CD4-positive, alpha-beta T cell treated with Interleukin-12 subunit alpha and Interleukin-12 subunit beta, for 1 hour (primary cell): ENCODE measurements around the gene GNG7.
"Not testable (repeated sequence)": the region's sequence is repeated elsewhere in the genome, so short reads cannot be mapped to it uniquely, and the experiment has no call there.

Source experiments
- DNase-seq: peaks from one replicate; pipeline ENCODE4 v3.0.0-alpha.2; 2020

Gene GNG7

DNA sequence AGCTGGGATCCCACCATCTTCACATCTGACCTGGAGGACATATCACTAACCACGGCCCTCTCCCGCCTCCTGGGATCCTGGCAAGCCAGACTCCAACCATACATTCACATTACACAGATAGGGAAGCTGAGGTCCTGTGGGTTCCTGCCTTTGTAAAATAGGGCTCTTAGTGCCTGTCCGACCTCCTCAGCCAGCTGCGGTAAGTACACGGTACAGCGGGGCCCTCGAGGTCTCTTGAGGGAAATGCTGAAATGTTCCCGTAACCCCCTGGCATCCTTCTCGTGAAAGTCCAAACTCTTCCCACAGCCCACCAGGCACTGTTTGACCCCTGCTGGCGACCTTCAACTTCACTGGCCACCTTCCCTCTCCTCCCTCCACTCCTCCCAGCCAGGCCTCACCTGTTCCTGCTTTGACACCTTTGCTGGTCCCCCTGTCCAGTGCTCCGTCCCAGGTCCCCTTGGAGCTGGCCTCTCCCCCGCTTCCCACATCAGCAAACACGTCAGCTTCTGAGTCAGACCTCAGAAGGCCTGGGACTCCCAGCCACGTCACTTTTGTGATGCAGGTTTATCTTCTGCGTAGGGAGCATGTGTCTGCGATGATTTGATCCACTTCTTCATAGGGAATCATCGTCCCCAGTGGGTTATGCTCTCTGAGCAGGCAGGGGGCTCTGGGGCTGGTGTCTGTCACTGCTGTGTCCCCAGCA lies 8.8 kb upstream of the GNG7 start:
- DNase-seq: no peak

DNA sequence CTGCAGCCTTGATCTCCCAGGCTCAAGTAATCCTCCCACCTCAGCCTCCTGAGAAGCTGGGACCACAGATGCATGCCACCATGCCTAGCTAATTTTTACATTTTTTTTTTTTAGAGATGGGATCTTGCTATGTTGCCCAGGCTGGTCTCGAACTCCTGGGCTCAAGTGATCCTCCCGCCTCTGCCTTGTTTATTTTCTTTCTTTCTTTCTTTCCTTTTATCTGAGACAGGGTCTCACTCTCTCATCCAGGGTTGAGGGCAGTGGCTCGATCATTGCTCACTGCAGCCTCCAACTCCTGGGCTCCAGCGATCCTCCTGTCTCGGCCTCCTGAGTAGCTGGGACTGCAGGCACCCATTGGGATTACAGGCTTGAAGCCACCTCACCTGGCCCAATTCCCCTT lies 3.8 kb upstream of the GNG7 start:
- DNase-seq: no peak

DNA sequence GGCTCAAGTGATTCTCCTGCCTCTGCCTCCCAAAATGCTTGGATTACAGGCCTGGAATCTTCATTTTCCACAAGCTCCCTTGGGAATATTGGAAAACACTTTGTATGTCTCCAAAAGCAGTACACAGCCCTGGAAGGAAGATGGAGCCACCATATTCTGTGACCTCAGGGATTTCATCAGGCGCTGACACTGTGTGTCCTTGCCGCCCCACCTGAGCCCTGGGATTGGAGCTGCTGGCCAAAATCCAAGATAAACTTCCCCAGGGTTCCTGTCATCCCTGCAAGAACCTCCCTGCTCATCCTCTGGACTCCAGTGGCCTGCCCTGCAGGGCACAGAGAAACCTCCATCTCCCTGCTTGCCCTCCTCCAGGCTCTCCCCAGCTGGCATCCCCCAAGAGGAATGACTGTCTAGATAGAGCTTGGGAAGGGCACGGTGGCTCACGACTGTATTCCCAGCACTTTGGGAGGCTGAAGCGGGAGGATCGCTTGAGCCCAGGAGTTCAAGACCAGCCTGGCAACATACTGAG lies 1.3 kb upstream of the GNG7 start:
- no peak for DNase-seq

DNA sequence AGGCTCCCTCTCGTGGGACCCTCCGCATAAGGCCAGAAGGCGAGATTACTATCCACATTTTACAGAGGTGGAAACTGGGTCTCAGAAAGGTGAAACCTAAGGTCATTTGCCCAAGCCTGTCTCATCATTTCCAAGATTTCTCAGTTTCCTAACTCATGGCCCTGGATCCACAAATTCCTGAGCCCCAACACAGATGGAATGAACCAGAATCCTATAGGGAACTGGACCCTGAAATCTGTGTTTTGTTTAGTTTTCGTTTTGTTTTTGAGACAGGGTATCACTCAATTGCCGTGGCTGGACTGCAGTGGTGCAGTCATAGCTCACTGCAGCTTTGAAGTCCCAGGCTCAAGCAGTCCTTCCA lies 563 bp upstream of the GNG7 start:
- DNase-seq: no peak

DNA sequence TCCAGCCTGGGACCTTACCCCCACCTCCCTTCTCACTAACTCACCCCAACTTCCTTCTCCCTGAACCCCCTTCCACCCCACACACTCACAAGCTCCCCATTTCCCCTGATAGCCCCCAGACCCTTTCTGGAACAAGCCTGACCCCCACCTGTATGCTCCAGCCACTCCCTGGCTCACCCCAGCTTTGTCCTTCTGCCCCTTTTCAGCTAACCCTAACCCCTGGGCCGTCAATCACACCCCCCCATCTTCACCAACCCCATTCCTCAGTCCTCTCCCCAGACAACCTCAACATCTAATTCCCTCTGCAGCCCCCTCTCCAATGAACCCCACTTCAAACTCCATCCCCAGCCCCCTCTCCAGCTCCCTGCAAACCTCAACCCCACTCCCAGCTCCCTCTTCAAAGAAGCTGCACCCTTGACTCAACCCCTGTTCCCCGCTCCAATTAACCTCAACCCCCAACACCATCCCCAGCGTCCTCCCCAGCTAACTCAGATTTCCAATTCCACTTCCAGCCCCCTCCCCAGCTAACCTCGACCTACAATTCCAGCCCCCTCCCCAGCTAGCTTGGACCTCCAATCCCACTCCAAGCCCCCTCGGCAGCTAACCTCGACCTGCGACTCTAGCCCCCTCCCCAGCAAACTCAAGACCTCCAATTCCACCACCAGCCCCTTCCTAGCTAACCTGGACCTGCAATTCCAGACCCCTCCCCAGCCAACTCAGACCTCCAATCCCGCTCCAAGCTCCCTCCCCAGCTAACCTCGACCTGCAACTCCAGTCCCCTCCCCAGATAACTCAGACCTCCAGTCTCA lies 929 bp downstream of the GNG7 start:
- DNase-seq: no peak

DNA sequence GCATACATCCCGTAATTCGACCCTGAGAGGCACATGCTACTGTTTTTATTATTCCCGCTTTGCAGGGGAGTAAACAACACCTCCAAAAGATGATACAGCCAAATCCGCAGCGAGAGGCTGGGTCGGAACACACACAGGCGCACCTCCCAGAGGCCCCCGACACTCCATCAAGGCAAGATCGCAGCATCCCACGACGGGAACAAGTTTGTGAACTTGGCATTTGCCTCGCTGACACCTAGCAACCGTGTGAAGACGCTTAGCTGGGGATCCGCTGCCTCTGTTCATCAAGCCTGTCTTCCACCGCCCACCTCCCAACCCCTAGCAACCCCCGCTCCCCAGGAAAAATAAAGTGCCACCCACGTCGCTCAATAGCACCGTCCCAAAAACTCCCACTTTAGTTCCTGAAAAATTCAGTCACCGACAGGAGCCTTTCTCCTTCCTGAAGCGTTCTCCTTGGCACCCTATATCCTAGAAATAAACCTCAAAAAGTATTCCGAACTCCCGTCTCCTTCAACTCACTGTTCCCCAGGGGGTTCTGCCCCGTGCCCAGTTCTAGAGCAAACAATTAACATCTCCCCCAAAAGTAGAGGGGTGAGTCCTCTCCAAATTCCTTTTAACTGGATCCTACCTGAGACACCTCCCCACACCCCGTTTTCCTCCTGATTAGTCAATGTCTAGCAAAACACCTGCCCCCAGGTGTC lies 1.7 kb downstream of the GNG7 start:
- DNase-seq: no peak

DNA sequence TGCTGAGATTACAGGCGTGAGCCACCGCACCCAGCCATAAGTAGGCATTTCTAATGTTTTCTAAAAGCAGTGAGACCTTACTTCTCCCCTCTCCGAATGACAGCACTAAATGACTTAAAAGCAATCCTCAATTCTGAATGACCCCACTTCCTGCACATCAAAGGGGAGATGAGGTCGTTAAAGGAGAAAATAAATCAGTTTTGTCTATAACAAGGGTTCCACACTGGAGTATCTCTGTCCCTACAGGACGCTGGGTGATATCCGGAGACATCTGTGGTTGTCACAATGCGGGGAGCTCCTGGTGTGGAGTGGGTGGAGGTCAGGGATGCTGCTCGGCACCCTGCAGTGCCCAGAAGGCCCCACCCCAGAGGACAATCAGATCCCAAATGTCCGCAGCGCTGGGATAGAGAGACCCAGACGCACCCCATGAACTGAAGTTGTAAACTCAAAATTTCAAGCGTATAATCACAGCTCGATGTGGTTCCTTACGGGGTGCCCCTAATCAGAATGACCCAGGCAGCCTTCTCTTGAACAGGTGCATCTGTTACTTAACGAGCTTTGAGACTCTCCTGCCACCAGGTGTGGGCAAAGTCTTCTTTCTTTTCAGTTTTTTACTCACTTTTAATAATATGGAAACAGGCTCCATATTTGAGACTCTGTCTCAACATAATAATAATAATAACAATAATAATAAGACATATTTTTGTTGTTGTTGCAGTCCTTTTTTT lies 2.9 kb downstream of the GNG7 start:
- no peak for DNase-seq

DNA sequence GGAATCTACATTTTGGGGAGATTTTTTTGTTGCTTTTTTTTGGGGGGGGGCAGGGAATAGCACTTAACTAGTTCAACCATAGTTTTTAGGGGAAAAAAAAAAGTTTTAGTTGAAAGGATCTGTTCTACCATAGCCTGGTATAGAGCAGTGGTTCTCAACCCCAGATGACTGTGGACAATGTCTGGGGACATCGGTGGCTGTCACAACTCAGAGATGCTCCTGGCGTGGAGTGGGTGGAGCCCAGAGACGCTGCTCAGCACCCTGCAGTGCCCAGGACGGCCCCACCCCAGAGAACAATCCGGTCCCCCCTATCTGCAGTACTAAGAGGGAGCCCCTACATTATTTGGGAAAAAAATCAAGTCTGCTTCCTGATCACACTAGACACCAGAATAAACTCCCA lies 8.3 kb downstream of the GNG7 start:
- DNase-seq: no peak

DNA sequence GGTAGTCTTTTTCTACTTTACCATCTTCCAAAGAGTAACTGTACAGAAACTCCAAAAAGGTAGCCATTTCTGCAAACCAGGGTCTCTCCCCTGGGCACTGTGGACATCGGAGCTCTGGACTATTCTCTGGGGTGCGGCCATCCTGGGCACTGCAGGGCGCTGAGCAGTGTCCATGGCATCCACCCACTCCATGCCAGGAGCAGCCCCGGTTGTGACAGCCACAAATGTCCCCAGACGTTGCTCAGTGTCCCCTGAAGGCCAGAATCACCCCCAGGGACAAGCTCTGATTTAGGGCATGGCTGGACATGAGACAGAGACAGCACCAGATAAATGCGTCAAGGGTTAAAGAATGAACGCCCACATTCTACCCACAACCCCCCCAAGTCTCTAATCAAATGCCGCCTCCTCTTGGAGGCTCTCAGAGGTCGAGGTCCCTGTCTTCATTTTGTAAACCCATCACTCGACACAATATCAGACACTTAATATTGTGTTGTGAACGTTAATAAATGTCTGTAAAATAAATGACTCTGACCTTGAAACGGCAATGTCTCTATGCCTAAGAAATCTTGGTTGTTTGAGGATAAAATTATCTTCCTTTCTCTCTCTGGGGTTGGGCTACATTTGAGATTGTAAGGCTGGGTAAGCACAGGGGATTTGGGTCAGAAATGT lies 8.9 kb downstream of the GNG7 start:
- DNase-seq: no peak

DNA sequence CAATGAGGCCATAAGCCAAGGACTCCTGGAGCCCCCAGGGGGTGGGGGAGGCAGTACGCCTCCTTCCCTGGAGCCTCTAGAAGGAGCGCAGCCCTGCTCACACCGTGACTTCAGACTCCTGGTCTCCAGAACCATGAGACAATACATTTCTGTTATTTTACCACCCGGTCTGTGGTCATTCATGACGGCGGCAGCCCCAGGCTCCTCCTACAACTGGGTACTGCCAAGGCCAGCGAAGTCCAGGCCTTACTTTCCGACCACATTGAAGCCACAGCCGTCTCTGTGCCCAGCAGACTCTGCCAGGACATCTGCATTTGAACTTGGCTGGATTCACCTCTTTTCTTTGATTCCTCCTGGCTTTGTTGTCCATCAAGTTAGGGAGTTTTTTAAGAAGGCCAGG lies 10.5 kb downstream of the GNG7 start:
- no peak for DNase-seq

DNA sequence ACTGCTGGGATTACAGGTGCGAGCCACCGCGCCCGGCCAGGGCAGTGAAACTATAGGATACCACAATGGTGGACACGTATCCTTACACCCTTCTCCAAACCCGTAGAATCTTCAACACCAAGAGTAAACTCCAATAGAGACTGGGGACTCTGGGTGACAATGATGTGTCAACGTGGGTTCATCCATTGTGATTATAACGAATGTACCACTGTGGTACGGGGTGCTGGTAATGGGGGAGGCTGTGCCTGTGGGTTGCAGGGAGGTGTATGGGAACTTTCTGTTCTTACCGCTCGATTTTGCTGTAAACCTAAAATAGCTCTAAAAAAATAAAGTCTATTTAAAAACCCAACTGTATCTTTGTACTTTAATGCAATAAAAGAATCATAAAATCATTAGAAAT lies 11.6 kb downstream of the GNG7 start:
- no peak for DNase-seq

DNA sequence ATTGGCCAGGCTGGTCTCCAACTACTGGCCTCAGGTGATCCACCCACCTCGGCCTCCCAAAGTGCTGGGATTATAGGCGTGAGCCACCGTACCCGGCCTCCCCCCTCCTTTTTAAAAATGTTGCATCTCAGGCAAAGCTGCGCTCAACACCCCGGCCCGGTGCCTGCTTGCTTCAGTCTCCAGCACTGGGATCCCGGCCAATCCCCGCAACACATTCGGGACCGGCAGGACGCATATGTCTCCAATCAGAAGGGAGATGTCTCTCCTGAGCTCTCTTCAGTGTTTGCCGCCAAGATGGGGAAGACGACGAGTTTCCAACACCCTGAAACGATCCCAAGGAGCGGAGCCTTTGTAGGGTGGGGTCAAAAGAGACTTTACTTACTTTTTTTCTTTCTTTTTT lies 16.1 kb downstream of the GNG7 start:
- DNase-seq: no peak

DNA sequence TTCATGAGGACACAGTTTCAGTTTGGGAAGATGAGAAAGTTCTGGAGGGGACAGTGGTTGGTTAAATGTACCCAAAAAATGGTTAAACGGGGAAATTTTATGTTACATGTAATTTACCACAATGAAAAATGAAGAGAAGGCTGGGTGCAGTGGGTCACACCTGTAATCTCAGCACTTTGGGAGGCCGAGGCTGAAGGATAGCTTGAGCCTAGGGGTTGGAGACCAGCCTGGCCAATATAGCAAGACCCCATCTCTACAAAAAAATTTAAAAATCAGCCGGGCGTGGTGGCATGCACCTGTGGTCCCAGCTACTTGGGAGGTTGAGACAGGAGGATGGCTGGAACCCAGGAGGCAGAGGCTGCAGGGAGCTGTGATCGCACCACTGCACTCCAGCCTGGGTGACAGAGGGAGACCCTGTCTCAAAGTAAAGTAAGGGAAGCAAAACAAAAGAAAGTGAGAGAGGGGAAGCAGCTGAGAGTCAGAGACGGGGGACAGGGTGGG lies 17.2 kb downstream of the GNG7 start:
- DNase-seq: no peak

DNA sequence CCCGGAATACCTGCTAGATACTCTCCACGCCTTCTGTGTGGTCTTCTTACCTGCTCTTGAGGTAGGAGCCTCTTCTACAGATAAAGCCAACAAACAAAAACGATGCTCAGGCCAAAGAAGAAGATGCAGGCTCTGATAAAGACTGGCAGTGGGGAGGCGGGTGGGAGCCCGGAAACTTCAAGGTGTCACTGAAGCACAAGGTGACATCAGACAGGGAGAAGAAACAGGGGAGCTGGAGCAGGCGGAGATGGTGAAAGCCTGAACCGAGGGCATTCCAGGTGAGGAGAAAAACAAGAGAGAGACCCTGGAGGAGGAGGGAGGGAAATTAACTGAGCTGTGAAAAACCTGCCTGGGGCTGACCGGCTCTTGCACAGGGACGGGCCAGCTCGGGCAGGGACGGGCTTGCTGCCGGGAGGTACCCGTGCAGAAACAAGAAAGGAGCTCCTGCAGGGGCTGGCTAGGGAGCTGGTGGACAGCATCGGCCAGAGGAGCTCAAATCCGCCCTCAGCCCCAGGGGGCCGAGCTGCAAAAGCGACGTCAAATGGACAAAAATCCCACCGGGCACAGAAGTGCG lies 19.0 kb downstream of the GNG7 start:
- no peak for DNase-seq

DNA sequence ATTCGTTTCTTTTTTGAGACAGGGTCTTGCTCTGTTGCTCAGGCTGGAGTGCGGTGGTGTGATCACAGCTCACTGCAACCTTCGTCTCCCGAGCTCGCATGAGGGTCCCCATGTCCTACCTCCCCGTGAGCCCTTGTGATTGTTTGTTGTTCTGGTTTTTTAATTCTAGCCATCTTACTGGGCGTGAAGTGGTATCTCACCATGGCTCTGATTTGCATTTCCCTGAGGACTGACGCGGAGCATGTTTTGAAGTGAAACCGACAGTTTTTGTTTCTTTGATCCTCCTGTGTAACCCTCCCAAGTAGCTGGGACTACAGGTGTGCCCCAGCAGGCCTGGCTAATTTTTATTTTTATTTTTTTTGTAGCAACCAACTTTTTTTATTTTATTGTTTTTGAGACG lies 21.7 kb downstream of the GNG7 start:
- DNase-seq: no peak

DNA sequence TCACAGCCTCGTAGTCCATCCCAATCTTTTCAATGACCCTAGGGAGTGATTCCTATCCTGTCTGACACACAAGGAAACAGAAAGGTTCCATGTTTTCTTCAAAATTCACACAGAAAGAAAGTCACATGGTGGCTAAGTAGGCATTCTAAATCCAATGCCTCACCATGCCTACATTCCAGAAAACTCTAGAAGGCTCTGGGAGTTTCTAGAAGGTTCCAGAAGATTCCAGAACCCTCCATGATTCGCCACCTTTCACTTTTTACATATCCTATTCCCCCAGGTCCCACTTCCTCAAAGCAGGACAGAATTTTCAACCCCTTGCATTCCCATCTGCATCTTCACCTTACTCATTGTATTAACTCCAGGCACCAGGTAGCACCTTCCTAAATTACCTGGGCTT lies 23.1 kb downstream of the GNG7 start:
- no peak for DNase-seq

DNA sequence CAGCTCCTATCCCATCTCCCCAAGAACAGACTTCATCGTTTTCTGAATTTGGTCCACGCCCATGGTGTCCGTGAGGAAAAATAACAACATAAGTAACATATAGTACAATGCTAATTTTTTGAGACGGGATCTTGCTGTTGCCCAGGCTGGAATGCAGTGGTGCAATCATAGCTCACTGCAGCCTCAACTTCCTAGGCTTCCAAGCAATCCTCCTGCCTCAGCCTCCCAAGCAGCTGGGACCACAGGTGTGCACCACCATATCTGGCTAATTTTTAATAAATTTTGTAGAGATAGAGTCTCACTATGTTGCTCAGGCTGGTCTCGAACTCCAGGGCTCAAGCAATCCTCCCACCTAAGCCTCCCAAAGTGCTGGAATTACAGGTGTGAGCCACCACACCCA lies 23.5 kb downstream of the GNG7 start:
- not testable (repeated sequence) for DNase-seq

DNA sequence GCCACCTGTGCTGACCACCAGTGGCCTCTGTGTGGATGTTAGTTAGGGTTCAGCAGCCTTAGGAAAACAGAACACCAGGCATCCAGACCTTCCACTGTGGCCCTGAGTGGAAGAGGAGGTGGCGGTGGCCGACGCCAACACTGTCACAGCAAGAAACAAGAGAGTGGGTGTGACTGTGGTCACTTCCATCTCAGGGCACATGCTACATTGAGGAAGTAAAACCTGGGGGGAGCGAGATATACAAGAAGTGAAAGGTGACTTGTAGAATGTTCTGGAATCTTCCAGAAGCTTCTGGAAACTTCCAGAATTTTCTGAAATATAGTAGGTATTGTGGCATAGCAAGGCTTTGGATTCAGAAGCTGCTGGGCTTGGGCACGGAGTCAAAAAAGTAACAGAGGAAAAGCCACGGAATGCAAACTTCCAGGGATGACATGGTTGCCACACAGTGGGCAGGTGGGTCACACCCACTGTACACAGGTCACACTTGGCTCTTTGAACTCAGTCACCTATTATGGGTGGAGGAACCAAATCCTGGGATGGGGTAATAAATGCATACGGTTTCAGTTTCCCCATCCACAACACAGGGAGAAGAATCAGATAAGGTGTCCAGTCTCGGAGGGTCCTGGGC lies 24.3 kb downstream of the GNG7 start:
- DNase-seq: peak; percentile 9

DNA sequence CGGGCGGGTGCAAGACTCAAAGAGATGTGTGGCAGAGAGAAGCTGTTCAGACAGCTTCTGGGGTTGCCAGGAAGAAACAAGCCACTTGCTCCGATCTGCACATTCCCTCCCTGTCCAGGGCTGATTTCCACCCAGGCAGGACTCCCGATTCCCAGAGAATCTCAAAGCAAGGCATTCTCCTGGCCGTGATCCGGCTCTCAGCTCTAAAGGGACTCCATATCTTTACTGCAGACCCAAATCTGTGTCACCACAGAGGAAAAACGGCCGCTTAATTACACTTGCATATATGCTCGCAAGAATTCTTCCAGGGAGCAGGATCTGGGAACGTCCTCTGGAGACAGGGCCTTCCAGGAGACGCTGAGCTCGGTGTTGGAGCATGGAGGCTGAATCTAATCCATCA lies 25.7 kb downstream of the GNG7 start:
- DNase-seq: no peak

DNA sequence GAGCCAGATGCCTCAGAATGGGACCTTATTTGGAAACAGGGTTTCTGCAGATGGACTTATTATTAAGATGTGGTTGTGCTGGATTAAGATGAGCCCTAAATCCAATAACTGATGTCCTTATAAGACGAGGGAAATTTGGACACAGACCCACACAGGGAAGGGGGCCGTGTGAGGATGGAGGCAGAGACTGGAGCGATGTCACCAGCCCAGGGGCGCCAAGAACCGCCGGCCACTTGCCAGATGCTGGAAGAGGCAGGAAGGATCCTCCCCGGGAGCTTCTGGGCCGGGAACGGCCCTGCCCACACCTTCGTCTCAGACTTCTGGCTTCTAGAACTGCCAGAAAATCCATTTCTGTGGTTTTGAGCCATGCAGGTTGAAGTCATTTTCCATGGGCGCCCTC lies 26.6 kb downstream of the GNG7 start:
- DNase-seq: no peak

DNA sequence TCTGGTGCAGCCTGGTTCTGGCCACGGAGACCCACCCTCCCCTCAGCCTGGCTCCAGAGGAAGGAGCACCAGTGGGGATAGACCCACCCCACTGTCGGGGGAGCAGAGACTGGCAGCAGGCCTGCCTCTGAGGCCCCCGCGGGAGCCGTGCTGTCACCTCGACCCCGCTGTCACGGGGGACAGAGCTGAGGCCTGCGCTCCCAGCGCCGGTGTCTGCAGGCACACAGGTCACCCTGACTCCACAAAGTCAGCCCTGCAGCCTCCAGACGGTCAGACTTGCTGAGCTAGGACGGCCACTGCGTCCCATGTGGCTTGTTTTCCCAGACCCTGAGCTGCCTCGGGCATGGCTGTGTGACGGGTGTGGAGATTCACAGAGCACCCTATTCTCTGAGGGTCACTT lies 32.3 kb downstream of the GNG7 start:
- no peak for DNase-seq
